ENCODE measurements around the gene CCN5. TPM values are rescaled to one million over a fixed set of nuclear protein-coding genes. Genes with fewer than 3 reads are reported as not detected.
"Not testable (repeated sequence)": the region's sequence is repeated elsewhere in the genome, so short reads cannot be mapped to it uniquely, and the experiment has no call there.

Gene CCN5
- total RNA-seq, 2 donors from 2014 or later, result 0.84 to 2.9 TPM

- no peaks in the 10 kb centered on the region for H3K9me3 ChIP-seq
- no peak for DNase-seq
- intact Hi-C loops (cut with DNase I), result no loop called here
- H3K27me3 ChIP-seq, result no peaks in the 10 kb centered on the region
- no peak overlapping the region for H3K9ac ChIP-seq (ENCODE audit: low read depth in 2 of 2, low read length in 2 of 2)
- H3K27ac ChIP-seq, result no peak overlapping the region
- H3K36me3 ChIP-seq, result no peaks in the 10 kb centered on the region
- no peak overlapping the region for H3K4me3 ChIP-seq
- H3K4me1 ChIP-seq, result no peaks in the 10 kb centered on the region
- TF ChIP-seq CTCF (IDR thresholded peaks at IDR 0.05), result no peak
Observed at GRCh38 chr20:44696315-44696714, 18.9 kb upstream of the CCN5 start.

DNA sequence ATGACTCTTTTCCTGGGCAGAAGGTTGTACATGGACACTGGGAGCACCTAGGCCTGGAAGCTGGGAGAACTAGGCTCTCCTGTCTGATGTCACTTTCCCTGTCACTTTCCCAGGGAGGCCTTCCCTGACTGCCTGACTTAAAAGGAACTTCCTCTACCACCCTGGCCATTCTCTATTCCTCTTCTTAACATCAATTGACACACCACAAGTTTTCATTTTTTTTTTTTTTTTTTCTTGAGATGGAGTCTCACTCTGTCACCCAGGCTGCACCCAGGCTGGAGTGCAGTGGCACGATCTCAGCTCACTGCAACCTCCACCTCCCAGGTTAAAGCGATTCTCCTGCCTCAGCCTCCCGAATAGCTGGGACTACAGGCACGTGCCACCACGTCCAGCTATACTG lies 18.1 kb upstream of the CCN5 start:
- H3K27ac ChIP-seq; H3K4me1 ChIP-seq; H3K4me3 ChIP-seq; H3K27me3 ChIP-seq; DNase-seq; H3K9me3 ChIP-seq; intact Hi-C loops (cut with DNase I); H3K9ac ChIP-seq (ENCODE audit: low read depth in 2 of 2, low read length in 2 of 2); H3K36me3 ChIP-seq: not testable (repeated sequence)

DNA sequence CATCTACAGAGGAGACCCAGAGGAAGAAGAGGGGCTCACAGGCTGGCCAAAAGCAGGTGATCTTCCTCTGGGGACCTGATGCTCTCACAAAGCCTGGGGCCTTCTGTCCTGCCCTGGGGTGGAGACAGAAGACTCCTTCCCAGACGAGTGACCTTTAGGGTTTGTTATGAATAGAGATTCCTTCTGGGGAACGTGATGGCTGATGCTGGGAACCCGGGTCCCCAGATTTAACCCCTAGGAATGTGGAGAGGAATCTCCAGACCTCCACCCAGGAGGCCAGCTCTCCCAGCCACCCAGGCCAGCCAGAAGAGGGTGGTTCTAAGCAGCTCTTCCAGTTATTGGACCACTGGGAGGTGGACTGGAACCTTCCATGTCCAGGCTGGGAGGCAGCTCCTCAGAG lies 16.8 kb upstream of the CCN5 start:
- H3K4me3 ChIP-seq, result no peak overlapping the region
- intact Hi-C loops (cut with DNase I), result no loop called here
- no peak for TF ChIP-seq CTCF (IDR thresholded peaks at IDR 0.05)
- no peak overlapping the region for H3K9ac ChIP-seq (ENCODE audit: low read depth in 2 of 2, low read length in 2 of 2)
- no peaks in the 10 kb centered on the region for H3K27me3 ChIP-seq
- H3K9me3 ChIP-seq, result no peaks in the 10 kb centered on the region
- no peaks in the 10 kb centered on the region for H3K36me3 ChIP-seq
- H3K27ac ChIP-seq, result no peak overlapping the region
- no peaks in the 10 kb centered on the region for H3K4me1 ChIP-seq
- DNase-seq, result no peak

GRCh38 chr20:44700306-44700705 lies 14.9 kb upstream of the CCN5 start:
- no peak overlapping the region for H3K4me3 ChIP-seq
- TF ChIP-seq CTCF (IDR thresholded peaks at IDR 0.05), result no peak
- H3K9me3 ChIP-seq, result no peaks in the 10 kb centered on the region
- no peaks in the 10 kb centered on the region for H3K27me3 ChIP-seq
- intact Hi-C loops (cut with DNase I), result no loop called here
- DNase-seq, result no peak
- no peaks in the 10 kb centered on the region for H3K4me1 ChIP-seq
- H3K36me3 ChIP-seq, result no peaks in the 10 kb centered on the region
- no peak overlapping the region for H3K27ac ChIP-seq
- H3K9ac ChIP-seq (ENCODE audit: low read depth in 2 of 2, low read length in 2 of 2), result no peak overlapping the region

DNA sequence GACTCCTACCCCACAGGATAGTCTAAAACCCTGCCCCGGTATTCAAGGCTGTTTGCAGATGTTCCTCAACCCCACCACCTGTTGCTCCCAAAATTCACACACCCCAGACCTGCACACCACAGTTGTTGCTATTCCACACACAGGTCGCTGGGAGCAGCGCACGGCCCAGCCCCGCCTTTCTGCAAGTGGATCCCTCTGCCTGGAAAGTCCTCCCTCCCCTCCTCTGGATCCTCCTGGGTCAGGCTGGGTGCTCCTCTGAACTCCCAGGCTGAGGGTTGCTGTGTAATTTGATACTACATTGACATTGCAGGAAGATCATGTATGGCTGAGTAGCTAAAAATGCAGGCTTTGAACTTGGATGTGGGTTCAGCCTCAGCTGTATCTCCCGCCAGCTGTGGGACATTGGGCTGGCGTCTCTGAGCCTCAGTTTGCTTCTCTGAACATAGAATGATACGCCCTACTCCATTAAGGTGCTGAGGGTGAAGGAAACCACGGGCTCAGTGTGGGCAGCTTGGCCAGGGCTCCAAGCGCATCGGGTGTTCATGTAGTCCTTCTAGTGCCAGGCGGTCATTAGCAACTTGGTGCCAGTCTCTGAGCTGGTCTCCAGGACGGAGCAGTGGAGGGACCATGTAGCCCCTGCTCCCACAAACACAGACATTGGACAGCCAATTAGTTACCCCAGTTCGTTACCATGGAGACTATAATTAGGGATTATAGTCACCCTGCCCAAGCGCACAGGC lies 13.9 kb upstream of the CCN5 start:
- H3K27me3 ChIP-seq, result no peaks in the 10 kb centered on the region
- H3K4me1 ChIP-seq, result no peaks in the 10 kb centered on the region
- no peak overlapping the region for H3K9ac ChIP-seq (ENCODE audit: low read depth in 2 of 2, low read length in 2 of 2)
- no peak overlapping the region for H3K27ac ChIP-seq
- no peaks in the 10 kb centered on the region for H3K9me3 ChIP-seq
- H3K4me3 ChIP-seq, result no peak overlapping the region
- intact Hi-C loops (cut with DNase I), result no loop called here
- no peak for DNase-seq
- no peak for TF ChIP-seq CTCF (IDR thresholded peaks at IDR 0.05)
- no peaks in the 10 kb centered on the region for H3K36me3 ChIP-seq

DNA sequence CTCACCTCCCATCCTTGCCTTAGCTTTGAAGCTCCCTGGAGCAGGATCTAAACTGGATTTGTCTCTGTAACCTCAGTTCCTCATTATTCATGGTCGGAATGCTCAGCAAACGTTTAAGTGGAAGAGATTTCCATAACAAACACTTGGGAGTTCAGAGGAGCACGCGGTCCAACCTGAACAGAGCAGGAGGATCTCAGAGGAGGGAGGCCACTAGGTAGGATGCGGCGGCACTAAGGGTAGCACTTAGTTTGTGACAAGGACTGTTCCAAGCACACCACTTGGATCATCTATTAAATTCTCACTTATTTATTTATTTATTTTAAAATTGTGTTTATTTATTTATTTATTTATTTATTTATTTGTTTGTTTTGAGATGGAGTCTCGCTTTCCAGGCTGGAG lies 13.3 kb upstream of the CCN5 start:
- no peaks in the 10 kb centered on the region for H3K4me1 ChIP-seq

More for the DNA sequence above, 13.3 kb upstream of the CCN5 start:
- no peak for DNase-seq
- no peak overlapping the region for H3K9ac ChIP-seq (ENCODE audit: low read depth in 2 of 2, low read length in 2 of 2)
- no peaks in the 10 kb centered on the region for H3K9me3 ChIP-seq
- TF ChIP-seq CTCF (IDR thresholded peaks at IDR 0.05), result no peak
- H3K27ac ChIP-seq, result no peak overlapping the region
- no peaks in the 10 kb centered on the region for H3K27me3 ChIP-seq
- no peaks in the 10 kb centered on the region for H3K36me3 ChIP-seq
- H3K4me3 ChIP-seq, result no peak overlapping the region
- intact Hi-C loops (cut with DNase I), result no loop called here

Data from colonic mucosa (tissue), 4 donors.